ENCODE measurements around the gene BLVRB. TPM values are rescaled to one million over a fixed set of nuclear protein-coding genes. Genes with fewer than 3 reads are reported as not detected.

The BLVRB gene
- total and polyA plus RNA-seq, 9 of the 15 experiments (the other 6 are each of a cell fraction or from before 2014, with no cell fraction given), result 81.1 to 749 (median 331) TPM

- peak; percentile 8 to 77; a peak in 1 of 4 replicates for TF ChIP-seq SIN3A (IDR thresholded peaks at IDR 0.05; ENCODE audit: borderline replicate concordance in 2 of 2, control insufficient read depth in 1 of 2, low read depth in 2 of 2, low read length in 2 of 2)
- TF ChIP-seq CTCF (IDR thresholded peaks at IDR 0.05 in 2 of 3, conservative IDR thresholded peaks at IDR 0.05 in 1 of 3; ENCODE audit: insufficient read depth in 2 of 3, low read depth in 1 of 3, low read length in 3 of 3), result peak; percentile 92 to 96 (median 94)
- no peak for TF ChIP-seq MEF2D (tag; conservative IDR thresholded peaks at IDR 0.05; ENCODE audit: low read depth)
- no peak for TF ChIP-seq E2F8 (IDR thresholded peaks at IDR 0.05; ENCODE audit: low read depth, partially characterized antibody)
- no peak for TF ChIP-seq ZNF407 (IDR thresholded peaks at IDR 0.05; ENCODE audit: low read depth)
- no peak for TF ChIP-seq XRCC4 (IDR thresholded peaks at IDR 0.05; ENCODE audit: extremely low read depth, insufficient read depth, insufficient read length)
- peak; percentile 64 for TF ChIP-seq CBFA2T3 (IDR thresholded peaks at IDR 0.05)
- no peak for TF ChIP-seq MEF2A (IDR thresholded peaks at IDR 0.05; ENCODE audit: control insufficient read depth, low read depth, low read length)
- TF ChIP-seq FOXK2 (conservative IDR thresholded peaks at IDR 0.05 in 1 of 2, IDR thresholded peaks at IDR 0.05 in 1 of 2; ENCODE audit: low read depth in 2 of 2), result no peak; a peak in 1 of 4 replicates
- no peak for TF ChIP-seq SMAD1 (IDR thresholded peaks at IDR 0.05; ENCODE audit: low read depth, low read length, partially characterized antibody)
- TF ChIP-seq RNF2 (IDR thresholded peaks at IDR 0.05), result peak; percentile 55
- no peak; the same call in 1 of the 2 replicates for TF ChIP-seq MTA1 (IDR thresholded peaks at IDR 0.05; ENCODE audit: borderline replicate concordance)
- TF ChIP-seq NCOA4 (IDR thresholded peaks at IDR 0.05; ENCODE audit: partially characterized antibody), result no peak
Observed at GRCh38 chr19:40420766-40421765, 44.5 kb downstream of the BLVRB start (continued).

All from K562 (cell line).